Measurements from ENCODE around the gene DUSP15.
"Not testable (repeated sequence)": the region's sequence is repeated elsewhere in the genome, so short reads cannot be mapped to it uniquely, and the experiment has no call there.

DUSP15 gene

GRCh38 chr20:31819083-31819784, 51.1 kb downstream of the DUSP15 start, which contains the start of gene MYLK2:
Gene MYLK2 (plus strand): TSS chr20:31819356. CDS start chr20:31819581, 225 bp downstream.
- DNase-seq: no peak

GRCh38 chr20:31818376-31818908, 51.9 kb downstream of the DUSP15 start:
- no peak for DNase-seq

GRCh38 chr20:31817461-31817860, 52.9 kb downstream of the DUSP15 start:
- DNase-seq: no peak

- no peak for DNase-seq
Observed at GRCh38 chr20:31816221-31816620, 54.1 kb downstream of the DUSP15 start.

GRCh38 chr20:31815408-31816188, 54.7 kb downstream of the DUSP15 start:
- DNase-seq: no peak

- DNase-seq: not testable (repeated sequence)
Observed at GRCh38 chr20:31814142-31814541, 56.2 kb downstream of the DUSP15 start.

- DNase-seq: no peak
Observed at GRCh38 chr20:31813611-31814010, 56.7 kb downstream of the DUSP15 start.

- no peak for DNase-seq
Observed at GRCh38 chr20:31811796-31812728, 58.3 kb downstream of the DUSP15 start.

GRCh38 chr20:31811198-31811597, 59.1 kb downstream of the DUSP15 start:
- DNase-seq: no peak
